LNCaP clone FGC (cell line): ENCODE data around the gene ASPA.
"Not testable (repeated sequence)": the region's sequence is repeated elsewhere in the genome, so short reads cannot be mapped to it uniquely, and the experiment has no call there.

Experiments
- DNase-seq: peaks from one replicate; pipeline ENCODE4 v3.0.0-alpha.2; 2011; ENCODE audit warnings: low read depth
- H3K4me3 ChIP-seq: 2 replicates; pipeline ENCODE4 v1.5.1; 2011; ENCODE audit warnings: mild to moderate bottlenecking, low read depth, low read length, control low read depth
- CTCF ChIP-seq: IDR thresholded peaks from 2 replicates; pipeline ENCODE4 v1.5.1; 2012; ENCODE audit warnings: mild to moderate bottlenecking; ENCODE audit not compliant: control insufficient read depth, insufficient read depth; ENCODE audit errors: extremely low read depth

Gene ASPA

GRCh38 chr17:3475812-3476610 lies at the start of gene ASPA:
TSS of gene ASPA (plus strand) at chr17:3475997. CDS start at chr17:3476160, 163 bp downstream.
- no peak for DNase-seq
- no peak for TF ChIP-seq CTCF
- H3K4me3 ChIP-seq: no peak within 1 kb of the TSS

GRCh38 chr17:3433215-3433614 lies 42.6 kb upstream of the ASPA start:
- DNase-seq, H3K4me3 ChIP-seq: not testable (repeated sequence)

- no peak for TF ChIP-seq CTCF
- no peak for DNase-seq
- H3K4me3 ChIP-seq: no peak within 1 kb of the TSS
Measured at GRCh38 chr17:3433741-3434140, 42.1 kb upstream of the ASPA start, which contains the start of gene OR1E2. TSS of gene OR1E2 (minus strand) at chr17:3433841. CDS start at chr17:3433841, 0 bp downstream.

GRCh38 chr17:3438368-3438767 lies 37.4 kb upstream of the ASPA start:
- no peak for TF ChIP-seq CTCF
- no peak for DNase-seq
- no peak overlapping the region for H3K4me3 ChIP-seq

GRCh38 chr17:3440451-3440850 lies 35.3 kb upstream of the ASPA start:
- no peak for DNase-seq

GRCh38 chr17:3447625-3448024 lies 28.2 kb upstream of the ASPA start:
- no peak overlapping the region for H3K4me3 ChIP-seq
- DNase-seq: no peak
- TF ChIP-seq CTCF: peak; percentile 46

More at GRCh38 chr17:3440451-3440850, 35.3 kb upstream of the ASPA start:
- TF ChIP-seq CTCF: no peak
- H3K4me3 ChIP-seq: no peak overlapping the region

GRCh38 chr17:3448059-3448665 lies 27.6 kb upstream of the ASPA start:
- no peak; the same call in 1 of the 2 replicates for TF ChIP-seq CTCF
- DNase-seq: no peak
- H3K4me3 ChIP-seq: no peak overlapping the region

GRCh38 chr17:3466355-3466754 lies 9.4 kb upstream of the ASPA start:
- DNase-seq, H3K4me3 ChIP-seq: not testable (repeated sequence)
